Fibroblast of lung (primary cell): Measurements from ENCODE around the gene PRELID3B. TPM values are rescaled to one million over a fixed set of nuclear protein-coding genes. Genes with fewer than 3 reads are reported as not detected.

Experiments
- DNase-seq, 2 donors: peaks; one replicate each; pipeline versions ENCODE4 v3.0.0 to v3.0.0-alpha.2; 2010; ENCODE audit warnings: low read depth in 2 of 2
- H2AFZ ChIP-seq: 2 replicates; pipeline ENCODE4 v1.5.1; 2012; ENCODE audit warnings: low read length, control low read depth, inconsistent platforms
- H3K27ac ChIP-seq: 2 replicates; pipeline ENCODE4 v1.5.1; 2011; ENCODE audit warnings: low read length, control low read depth; ENCODE audit not compliant: insufficient read depth
- H3K27me3 ChIP-seq: 2 replicates; pipeline ENCODE4 v1.5.1; 2011; ENCODE audit warnings: mild to moderate bottlenecking, low read length; ENCODE audit not compliant: control insufficient read depth, insufficient read depth
- H3K36me3 ChIP-seq: 2 replicates; pipeline ENCODE4 v1.5.1; 2011; ENCODE audit warnings: low read length; ENCODE audit not compliant: control insufficient read depth, insufficient read depth
- H3K4me1 ChIP-seq: 2 replicates; pipeline ENCODE4 v1.5.1; 2011; ENCODE audit warnings: low read length; ENCODE audit not compliant: control insufficient read depth, insufficient read depth; ENCODE audit errors: extremely low read depth
- H3K4me2 ChIP-seq: 2 replicates; pipeline ENCODE4 v1.5.1; 2011; ENCODE audit warnings: low read length, control low read depth; ENCODE audit not compliant: insufficient read depth; ENCODE audit errors: extremely low read depth
- H3K4me3 ChIP-seq, 4 experiments: fragments of 200-600 bp in 1 of 4; sonication (generic) in 1 of 4; replicated peaks in 1 of 4; 2 replicates each; pipeline ENCODE4 v1.5.1; 2011 to 2016; ENCODE audit warnings: low read length in 4 of 4, low read depth in 3 of 4, mild to moderate bottlenecking in 3 of 4, control low read depth in 2 of 4, inconsistent platforms in 1 of 4, mixed read lengths in 1 of 4; ENCODE audit not compliant: insufficient read depth in 1 of 4; ENCODE audit errors: control extremely low read depth in 1 of 4
- H3K79me2 ChIP-seq: 2 replicates; pipeline ENCODE4 v1.5.1; 2012; ENCODE audit warnings: mild to moderate bottlenecking, low read length, inconsistent platforms; ENCODE audit not compliant: control insufficient read depth, insufficient read depth
- H3K9ac ChIP-seq: 2 replicates; pipeline ENCODE4 v1.5.1; 2011; ENCODE audit warnings: mild to moderate bottlenecking, low read length, control low read depth; ENCODE audit not compliant: insufficient read depth
- H3K9me3 ChIP-seq: 2 replicates; pipeline ENCODE4 v1.5.1; 2012; ENCODE audit warnings: low read depth, low read length; ENCODE audit not compliant: control insufficient read depth, insufficient read depth
- H4K20me1 ChIP-seq: 2 replicates; pipeline ENCODE4 v1.5.1; 2011; ENCODE audit warnings: low read length; ENCODE audit not compliant: control insufficient read depth, insufficient read depth; ENCODE audit errors: extremely low read depth
- EZH2 ChIP-seq: IDR thresholded peaks from 2 replicates; pipeline ENCODE4 v1.5.1; 2012; ENCODE audit warnings: low read length, control low read depth, mild to moderate bottlenecking; ENCODE audit errors: missing control alignments
- polyA plus RNA-seq, 2 donors: library from polyadenylated mRNA; depleted of rRNA in 1 of 2; stranded (reverse) in 1 of 2; unstranded in 1 of 2; fragments of >200 nt; gene quantifications; 2 replicates each; pipeline ENCODE4 v1.2.1, GENCODE V29; 2011 to 2012; ENCODE audit warnings: missing spikeins in 1 of 2
- total RNA-seq: library from RNA; depleted of rRNA; stranded (reverse); fragments of >200 nt; gene quantifications from 2 replicates; pipeline ENCODE4 v1.2.1, GENCODE V29; 2014
- TF ChIP-seq, protein P1 (sequence below), 2 donors: IDR thresholded peaks in 1 of 2; conservative IDR thresholded peaks in 1 of 2; 1 replicate in 1 of 2; 2 replicates in 1 of 2; pipeline ENCODE4 v1.5.1; 2011 to 2012; ENCODE audit warnings: low read length in 2 of 2, control low read depth in 1 of 2, inconsistent platforms in 1 of 2, low read depth in 1 of 2, mild to moderate bottlenecking in 1 of 2

PRELID3B gene
- total and polyA plus RNA-seq, 2 donors (not counting 1 experiment from before 2014, with no cell fraction given), result 64.5 to 127 TPM

DNA sequence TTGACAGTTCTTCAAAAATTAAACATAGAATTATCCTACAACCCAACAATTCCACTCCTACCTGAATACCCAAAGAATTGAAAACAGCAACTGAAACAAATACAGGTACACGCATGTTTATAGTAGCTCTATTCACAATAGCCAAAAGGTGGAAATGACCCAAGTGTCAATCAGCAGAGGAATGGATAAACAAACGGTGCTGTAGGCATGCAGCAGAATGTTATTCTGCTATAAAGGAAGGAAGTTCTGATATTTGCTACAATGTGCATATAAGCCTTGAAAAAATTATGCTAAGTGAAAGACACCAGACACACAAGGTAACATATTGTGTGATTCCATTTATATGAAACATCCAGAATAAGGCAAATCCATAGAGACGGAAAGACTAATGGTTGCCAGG, 38.5 kb upstream of the PRELID3B start:
- no peak overlapping the region for H3K4me2 ChIP-seq
- no peak overlapping the region for H3K27ac ChIP-seq
- H3K79me2 ChIP-seq, result no peaks in the 10 kb centered on the region
- H4K20me1 ChIP-seq, result no peaks in the 10 kb centered on the region
- H3K4me1 ChIP-seq, result no peaks in the 10 kb centered on the region
- H3K9ac ChIP-seq, result no peak overlapping the region
- TF ChIP-seq, protein P1, sequence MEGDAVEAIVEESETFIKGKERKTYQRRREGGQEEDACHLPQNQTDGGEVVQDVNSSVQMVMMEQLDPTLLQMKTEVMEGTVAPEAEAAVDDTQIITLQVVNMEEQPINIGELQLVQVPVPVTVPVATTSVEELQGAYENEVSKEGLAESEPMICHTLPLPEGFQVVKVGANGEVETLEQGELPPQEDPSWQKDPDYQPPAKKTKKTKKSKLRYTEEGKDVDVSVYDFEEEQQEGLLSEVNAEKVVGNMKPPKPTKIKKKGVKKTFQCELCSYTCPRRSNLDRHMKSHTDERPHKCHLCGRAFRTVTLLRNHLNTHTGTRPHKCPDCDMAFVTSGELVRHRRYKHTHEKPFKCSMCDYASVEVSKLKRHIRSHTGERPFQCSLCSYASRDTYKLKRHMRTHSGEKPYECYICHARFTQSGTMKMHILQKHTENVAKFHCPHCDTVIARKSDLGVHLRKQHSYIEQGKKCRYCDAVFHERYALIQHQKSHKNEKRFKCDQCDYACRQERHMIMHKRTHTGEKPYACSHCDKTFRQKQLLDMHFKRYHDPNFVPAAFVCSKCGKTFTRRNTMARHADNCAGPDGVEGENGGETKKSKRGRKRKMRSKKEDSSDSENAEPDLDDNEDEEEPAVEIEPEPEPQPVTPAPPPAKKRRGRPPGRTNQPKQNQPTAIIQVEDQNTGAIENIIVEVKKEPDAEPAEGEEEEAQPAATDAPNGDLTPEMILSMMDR (conservative IDR thresholded peaks at IDR 0.05 in 1 of 2, IDR thresholded peaks at IDR 0.05 in 1 of 2; ENCODE audit: low read depth in 1 of 2, low read length in 2 of 2), result no peak
- no peak for TF ChIP-seq EZH2
- no peak for DNase-seq
- no peaks in the 10 kb centered on the region for H3K36me3 ChIP-seq
- H2AFZ ChIP-seq, result no peak overlapping the region
- H3K9me3 ChIP-seq, result no peaks in the 10 kb centered on the region
- no peak overlapping the region for H3K4me3 ChIP-seq
- no peaks in the 10 kb centered on the region for H3K27me3 ChIP-seq

DNA sequence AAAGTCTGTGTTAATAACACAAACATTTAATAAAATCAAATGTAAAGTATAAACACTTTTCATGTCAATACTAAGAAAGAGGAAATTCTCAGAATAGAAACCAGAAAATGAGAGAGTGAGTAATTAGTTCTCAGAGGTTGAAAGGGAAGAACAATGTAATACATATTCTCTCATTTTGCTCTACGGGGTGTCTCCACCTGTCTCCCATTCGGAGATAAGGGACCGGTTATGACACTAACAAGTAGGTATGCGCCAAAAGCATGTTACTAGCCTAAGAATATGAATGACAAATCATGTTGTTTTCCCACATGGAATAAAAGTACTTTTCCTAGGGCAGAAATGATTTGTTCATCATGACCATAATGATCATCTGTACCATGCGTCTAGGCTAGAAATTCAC, 35.6 kb upstream of the PRELID3B start:
- no peaks in the 10 kb centered on the region for H3K4me1 ChIP-seq
- no peaks in the 10 kb centered on the region for H3K79me2 ChIP-seq
- TF ChIP-seq EZH2, result no peak
- TF ChIP-seq, protein P1 (conservative IDR thresholded peaks at IDR 0.05 in 1 of 2, IDR thresholded peaks at IDR 0.05 in 1 of 2; ENCODE audit: low read depth in 1 of 2, low read length in 2 of 2), result no peak
- H3K9me3 ChIP-seq, result no peaks in the 10 kb centered on the region
- H3K4me3 ChIP-seq, result no peak overlapping the region
- H2AFZ ChIP-seq, result no peak overlapping the region
- H3K27ac ChIP-seq, result no peak overlapping the region
- H3K4me2 ChIP-seq, result no peak overlapping the region
- no peak overlapping the region for H3K9ac ChIP-seq
- H3K36me3 ChIP-seq, result no peaks in the 10 kb centered on the region
- H3K27me3 ChIP-seq, result no peaks in the 10 kb centered on the region
- H4K20me1 ChIP-seq, result no peaks in the 10 kb centered on the region
- no peak for DNase-seq

- TF ChIP-seq, protein P1 (conservative IDR thresholded peaks at IDR 0.05 in 1 of 2, IDR thresholded peaks at IDR 0.05 in 1 of 2; ENCODE audit: low read depth in 1 of 2, low read length in 2 of 2), result no peak
- no peak for TF ChIP-seq EZH2
- Histone ChIP-seq H3K4me2 (no peak overlapping the region), H3K36me3 (no peaks in the 10 kb centered on the region), H3K79me2 (no peaks in the 10 kb centered on the region), H2AFZ (no peak overlapping the region), H4K20me1 (no peaks in the 10 kb centered on the region), H3K9me3 (no peaks in the 10 kb centered on the region), H3K4me1 (no peaks in the 10 kb centered on the region), H3K4me3 (no peak overlapping the region), H3K27ac (no peak overlapping the region), H3K9ac (no peak overlapping the region), H3K27me3 (no peaks in the 10 kb centered on the region)
- DNase-seq, result no peak
Observed at GRCh38 chr20:59077705-59078104, 35.1 kb upstream of the PRELID3B start.
